SK-N-SH treated with all-trans-retinoic acid at 6 μM for 48 hours (cell line): ENCODE measurements around the gene PLXNA4.

Experiments
- ATAC-seq: fragments of 200-7000 bp; cut with Tn5 transposase; 3 replicates; pipeline ENCODE4 v1.9.1; 2020; ENCODE audit warnings: mild to moderate bottlenecking, moderate library complexity
- BACH2 ChIP-seq: fragments of 250-450 bp; sonication (Bioruptor Pico); IDR thresholded peaks from 2 replicates; pipeline ENCODE4 v1.9.0; 2021; ENCODE audit warnings: mild to moderate bottlenecking, borderline replicate concordance
- CREB5 ChIP-seq: fragments of 250-450 bp; sonication (Bioruptor Pico); IDR thresholded peaks from 2 replicates; pipeline ENCODE4 v1.5.1; 2020; ENCODE audit warnings: low read depth, mild to moderate bottlenecking, moderate library complexity
- CSDC2 ChIP-seq: fragments of 250-450 bp; sonication (Bioruptor Pico); IDR thresholded peaks from 2 replicates; pipeline ENCODE4 v1.5.0; 2020; ENCODE audit warnings: mild to moderate bottlenecking, moderate library complexity
- ESRRG ChIP-seq: fragments of 250-450 bp; sonication (Bioruptor Pico); IDR thresholded peaks from 2 replicates; pipeline ENCODE4 v1.6.1; 2021; ENCODE audit warnings: mild to moderate bottlenecking
- GLIS3 ChIP-seq: fragments of 250-450 bp; sonication (Bioruptor Pico); IDR thresholded peaks from 2 replicates; pipeline ENCODE4 v1.5.0; 2020; ENCODE audit warnings: mild to moderate bottlenecking, moderate library complexity
- ISL1 ChIP-seq: fragments of 250-450 bp; sonication (Bioruptor Pico); IDR thresholded peaks from 2 replicates; pipeline ENCODE4 v2.1.2; 2022; ENCODE audit warnings: mild to moderate bottlenecking, moderate library complexity
- PATZ1 ChIP-seq: fragments of 250-450 bp; sonication (Bioruptor Pico); IDR thresholded peaks from 2 replicates; pipeline ENCODE4 v1.8.0; 2020; ENCODE audit warnings: mild to moderate bottlenecking, moderate library complexity, borderline replicate concordance
- POU6F1 ChIP-seq: fragments of 250-450 bp; sonication (Bioruptor Pico); IDR thresholded peaks from 2 replicates; pipeline ENCODE4 v1.8.0; 2021; ENCODE audit warnings: low read depth, mild to moderate bottlenecking, moderate library complexity, borderline replicate concordance
- PPARA ChIP-seq: fragments of 250-450 bp; sonication (Bioruptor Pico); IDR thresholded peaks from 2 replicates; pipeline ENCODE4 v1.5.0; 2020; ENCODE audit warnings: mild to moderate bottlenecking, borderline replicate concordance
- RARB ChIP-seq: fragments of 250-450 bp; sonication (Bioruptor Pico); IDR thresholded peaks from 2 replicates; pipeline ENCODE4 v1.8.0; 2021; ENCODE audit warnings: mild to moderate bottlenecking, moderate library complexity
- SNAI2 ChIP-seq: fragments of 250-450 bp; sonication (Bioruptor Pico); IDR thresholded peaks from 2 replicates; pipeline ENCODE4 v1.5.0; 2020; ENCODE audit warnings: mild to moderate bottlenecking, moderate library complexity
- TCF4 ChIP-seq: fragments of 250-450 bp; sonication (Bioruptor Pico); IDR thresholded peaks from 2 replicates; pipeline ENCODE4 v1.8.0; 2021; ENCODE audit warnings: mild to moderate bottlenecking, moderate library complexity, borderline replicate concordance
- TOX ChIP-seq: fragments of 250-450 bp; sonication (Bioruptor Pico); IDR thresholded peaks from 2 replicates; pipeline ENCODE4 v1.8.0; 2021; ENCODE audit warnings: mild to moderate bottlenecking, moderate library complexity, borderline replicate concordance
- TSHZ2 ChIP-seq: fragments of 250-450 bp; sonication (Bioruptor Pico); IDR thresholded peaks from 2 replicates; pipeline ENCODE4 v1.5.0; 2020; ENCODE audit warnings: mild to moderate bottlenecking, moderate library complexity
- ZC3H10 ChIP-seq: fragments of 250-450 bp; sonication (Bioruptor Pico); IDR thresholded peaks from 2 replicates; pipeline ENCODE4 v1.5.1; 2021; ENCODE audit warnings: mild to moderate bottlenecking, moderate library complexity
- ZFP3 ChIP-seq: fragments of 250-450 bp; sonication (Bioruptor Pico); IDR thresholded peaks from 2 replicates; pipeline ENCODE4 v1.5.0; 2020; ENCODE audit warnings: mild to moderate bottlenecking, moderate library complexity
- ZFP30 ChIP-seq: fragments of 450-650 bp; formaldehyde crosslinking; IDR thresholded peaks from 2 replicates; pipeline ENCODE4 v1.5.0; 2022; ENCODE audit warnings: mild to moderate bottlenecking, moderate library complexity
- ZNF565 ChIP-seq: fragments of 450-650 bp; formaldehyde crosslinking; conservative IDR thresholded peaks from 2 replicates; pipeline ENCODE4 v1.5.0; 2020; ENCODE audit warnings: low read depth, mild to moderate bottlenecking, moderate library complexity
- ZNF70 ChIP-seq: fragments of 450-650 bp; formaldehyde crosslinking; IDR thresholded peaks from 2 replicates; pipeline ENCODE4 v1.5.0; 2020; ENCODE audit warnings: mild to moderate bottlenecking, moderate library complexity
- ZNF8 ChIP-seq: fragments of 450-650 bp; formaldehyde crosslinking; IDR thresholded peaks from 2 replicates; pipeline ENCODE4 v1.5.0; 2020; ENCODE audit warnings: mild to moderate bottlenecking, moderate library complexity

Gene PLXNA4

GRCh38 chr7:132466367-132466766, 109.9 kb downstream of the PLXNA4 start:
- no peak for ATAC-seq
- no peak for TF ChIP-seq RARB
- TF ChIP-seq TOX (CRISPR knock-in tag) = no peak
- TF ChIP-seq CREB5 = no peak
- no peak for TF ChIP-seq ZC3H10 (CRISPR knock-in tag)
- no peak for TF ChIP-seq CSDC2 (CRISPR knock-in tag)
- TF ChIP-seq ESRRG (CRISPR knock-in tag) = no peak
- TF ChIP-seq GLIS3 (CRISPR knock-in tag) = no peak
- no peak for TF ChIP-seq ZNF70 (CRISPR knock-in tag)
- TF ChIP-seq PPARA (CRISPR knock-in tag) = no peak
- no peak for TF ChIP-seq ZNF565 (CRISPR knock-in tag)
- TF ChIP-seq TSHZ2 (CRISPR knock-in tag) = no peak
- TF ChIP-seq, all 23 proteins: peak for 0

GRCh38 chr7:132465516-132465915, 110.8 kb downstream of the PLXNA4 start:
- no peak for ATAC-seq

GRCh38 chr7:132464740-132465139, 111.5 kb downstream of the PLXNA4 start:
- TF ChIP-seq ISL1 (CRISPR knock-in tag) (0 out of 2 replicates have a peak, but pooled peaks have one; percentile 14), ZFP30 (CRISPR knock-in tag) (no peak)
- ATAC-seq = peak; percentile 83

More at GRCh38 chr7:132465516-132465915, 110.8 kb downstream of the PLXNA4 start:
- TF ChIP-seq ZNF8 (CRISPR knock-in tag) (no peak), ZC3H10 (CRISPR knock-in tag) (no peak), ISL1 (CRISPR knock-in tag) (no peak), SNAI2 (CRISPR knock-in tag) (no peak), GLIS3 (CRISPR knock-in tag) (no peak), ESRRG (CRISPR knock-in tag) (no peak), ZNF565 (CRISPR knock-in tag) (no peak), RARB (no peak), POU6F1 (CRISPR knock-in tag) (no peak), TOX (CRISPR knock-in tag) (no peak), PATZ1 (no peak), BACH2 (CRISPR knock-in tag) (no peak)

GRCh38 chr7:132463922-132464321, 112.3 kb downstream of the PLXNA4 start:
- no peak for ATAC-seq
- no peak for TF ChIP-seq ZC3H10 (CRISPR knock-in tag)
- TF ChIP-seq TCF4 (CRISPR knock-in tag) = no peak
- no peak for TF ChIP-seq ZFP30 (CRISPR knock-in tag)
- TF ChIP-seq CREB5 = no peak
- TF ChIP-seq TSHZ2 (CRISPR knock-in tag) = no peak
- no peak for TF ChIP-seq PATZ1
- no peak for TF ChIP-seq RARB
- no peak for TF ChIP-seq ZNF565 (CRISPR knock-in tag)
- TF ChIP-seq BACH2 (CRISPR knock-in tag) = no peak
- TF ChIP-seq PPARA (CRISPR knock-in tag) = no peak
- TF ChIP-seq ZFP3 = no peak
- TF ChIP-seq CSDC2 (CRISPR knock-in tag) = no peak
- TF ChIP-seq SNAI2 (CRISPR knock-in tag) = no peak
- no peak for TF ChIP-seq TOX (CRISPR knock-in tag)
- TF ChIP-seq ISL1 (CRISPR knock-in tag) = no peak
- TF ChIP-seq, all 23 proteins: peak for 0
